ENCODE results near the gene EPS8L2. TPM values are rescaled to one million over a fixed set of nuclear protein-coding genes. Genes with fewer than 3 reads are reported as not detected.
"Not testable (repeated sequence)": the region's sequence is repeated elsewhere in the genome, so short reads cannot be mapped to it uniquely, and the experiment has no call there.

Gene EPS8L2
- total RNA-seq, 1 experiment from 2014 or later: 92.8 TPM

- H2AK5ac ChIP-seq (ENCODE audit: insufficient read length, low read length): no peak overlapping the region
- no peak overlapping the region for H2BK12ac ChIP-seq (ENCODE audit: insufficient read length, low read depth, low read length)
- no peak overlapping the region for H3K18ac ChIP-seq (ENCODE audit: insufficient read length, low read depth, low read length)
- no peaks in the 10 kb centered on the region for H3K4me1 ChIP-seq (ENCODE audit: insufficient read depth, low read length)
- H4K20me1 ChIP-seq (ENCODE audit: control insufficient read depth, insufficient read depth, insufficient read length): no peaks in the 10 kb centered on the region
- no peaks in the 10 kb centered on the region for H3K23me2 ChIP-seq (ENCODE audit: insufficient read length, low read depth, low read length, poor library complexity, severe bottlenecking)
- H4K5ac ChIP-seq (ENCODE audit: insufficient read length, low read depth, low read length): no peak overlapping the region
- Mint-ChIP-seq H3K4me3 (no peak overlapping the region), H3K4me1 (0 out of 4 replicates have a peak, but pooled peaks cover 3 to 6% of the 10 kb centered on the region in 2 experiments), H3K27me3 (ENCODE audit: low read depth) (peaks cover 11% of the 10 kb centered on the region), H3K9me3 (peaks cover 12 to 15% of the 10 kb centered on the region in 2 experiments), H3K36me3 (ENCODE audit: insufficient read depth in 1 of 3, low read depth in 3 of 3) (peaks cover 3 to 11% (median 5%) of the 10 kb centered on the region in 3 experiments; a peak in 6 of 7 replicates), H3K27ac (no peak overlapping the region; a peak in 1 of 7 replicates)
- no peak for TF ChIP-seq CTCF (conservative IDR thresholded peaks at IDR 0.05)
- H3K79me1 ChIP-seq (ENCODE audit: insufficient read depth, low read depth, low read length, poor library complexity, severe bottlenecking): no peaks in the 10 kb centered on the region
- H4K8ac ChIP-seq (replicated peaks; ENCODE audit: insufficient read length, low read depth, low read length): no peak overlapping the region
- no peak overlapping the region for H3K14ac ChIP-seq (ENCODE audit: insufficient read depth, low read length)
- no peaks in the 10 kb centered on the region for H3K27me3 ChIP-seq (ENCODE audit: insufficient read depth, low read length)
- H3K79me2 ChIP-seq (ENCODE audit: insufficient read depth, low read length): no peaks in the 10 kb centered on the region
- no peak overlapping the region for H2BK15ac ChIP-seq (ENCODE audit: low read depth, low read length)
- H3K9me3 ChIP-seq (ENCODE audit: control insufficient read depth, low read depth, low read length): no peaks in the 10 kb centered on the region
- H3K4ac ChIP-seq (ENCODE audit: low read depth, low read length): no peak overlapping the region
- H2AFZ ChIP-seq (ENCODE audit: low read length): no peak overlapping the region
- H3K27ac ChIP-seq (ENCODE audit: insufficient read length, low read depth, low read length): no peak overlapping the region
- WGBS (ENCODE audit: extremely low coverage, insufficient read length, low lambda C conversion rate): no CpG with 5 or more reads among the region's 20 CpGs
- no peak overlapping the region for H3T11ph ChIP-seq (ENCODE audit: low read length)
- H2BK20ac ChIP-seq (ENCODE audit: low read depth, low read length, poor library complexity, severe bottlenecking): no peak overlapping the region
- H3K56ac ChIP-seq (ENCODE audit: insufficient read length, low read depth, low read length): no peak overlapping the region
- no peak overlapping the region for H3K23ac ChIP-seq (ENCODE audit: insufficient read length, low read depth, low read length)
- no peak for DNase-seq
- no peak overlapping the region for H4K91ac ChIP-seq (ENCODE audit: insufficient read length, low read depth, low read length)
- no peak overlapping the region for H2BK120ac ChIP-seq (ENCODE audit: low read depth, low read length, poor library complexity, severe bottlenecking)
- H2BK5ac ChIP-seq (ENCODE audit: insufficient read length, low read length): no peak overlapping the region
- H3K4me2 ChIP-seq (ENCODE audit: insufficient read depth, insufficient read length, low read length): no peak overlapping the region
- no peak overlapping the region for H3K9ac ChIP-seq (ENCODE audit: extremely low read depth, insufficient read length, low read length)
Observed at GRCh38 chr11:733072-733471, 27.0 kb downstream of the EPS8L2 start.

- Mint-ChIP-seq H3K27me3 (ENCODE audit: low read depth) (peaks cover 11% of the 10 kb centered on the region), H3K9me3 (peaks cover 12 to 15% of the 10 kb centered on the region in 2 experiments), H3K36me3 (ENCODE audit: insufficient read depth in 1 of 3, low read depth in 3 of 3) (peaks cover 3 to 11% (median 5%) of the 10 kb centered on the region in 3 experiments; a peak in 6 of 7 replicates)
- not testable (repeated sequence) for H3K79me2 ChIP-seq (ENCODE audit: insufficient read depth, low read length); H2BK15ac ChIP-seq (ENCODE audit: low read depth, low read length); H3K18ac ChIP-seq (ENCODE audit: insufficient read length, low read depth, low read length); H3K4me3 Mint-ChIP-seq; H3K27ac Mint-ChIP-seq; H3K4me1 ChIP-seq (ENCODE audit: insufficient read depth, low read length); H3K14ac ChIP-seq (ENCODE audit: insufficient read depth, low read length); H3K23me2 ChIP-seq (ENCODE audit: insufficient read length, low read depth, low read length, poor library complexity, severe bottlenecking); H4K20me1 ChIP-seq (ENCODE audit: control insufficient read depth, insufficient read depth, insufficient read length); H3K4me2 ChIP-seq (ENCODE audit: insufficient read depth, insufficient read length, low read length); H3K23ac ChIP-seq (ENCODE audit: insufficient read length, low read depth, low read length); H2AK5ac ChIP-seq (ENCODE audit: insufficient read length, low read length); DNase-seq; H3K27ac ChIP-seq (ENCODE audit: insufficient read length, low read depth, low read length); H2BK20ac ChIP-seq (ENCODE audit: low read depth, low read length, poor library complexity, severe bottlenecking); H4K91ac ChIP-seq (ENCODE audit: insufficient read length, low read depth, low read length); H4K8ac ChIP-seq (replicated peaks; ENCODE audit: insufficient read length, low read depth, low read length); H3K4ac ChIP-seq (ENCODE audit: low read depth, low read length); H3K79me1 ChIP-seq (ENCODE audit: insufficient read depth, low read depth, low read length, poor library complexity, severe bottlenecking); H2BK5ac ChIP-seq (ENCODE audit: insufficient read length, low read length); H3K9me3 ChIP-seq (ENCODE audit: control insufficient read depth, low read depth, low read length); H4K5ac ChIP-seq (ENCODE audit: insufficient read length, low read depth, low read length); H3T11ph ChIP-seq (ENCODE audit: low read length); H2BK12ac ChIP-seq (ENCODE audit: insufficient read length, low read depth, low read length); H3K4me1 Mint-ChIP-seq; H3K9ac ChIP-seq (ENCODE audit: extremely low read depth, insufficient read length, low read length); H3K27me3 ChIP-seq (ENCODE audit: insufficient read depth, low read length); H2BK120ac ChIP-seq (ENCODE audit: low read depth, low read length, poor library complexity, severe bottlenecking); H3K56ac ChIP-seq (ENCODE audit: insufficient read length, low read depth, low read length); H2AFZ ChIP-seq (ENCODE audit: low read length)
- WGBS (ENCODE audit: extremely low coverage, insufficient read length, low lambda C conversion rate): no CpG with 5 or more reads among the region's 26 CpGs
Observed at GRCh38 chr11:734541-734940, 28.5 kb downstream of the EPS8L2 start.
